Measurements from ENCODE around the gene TTC7B.

- TF ChIP-seq MLX (CRISPR knock-in tag; IDR thresholded peaks at IDR 0.05) (no peak), POLR2AphosphoS5 (IDR thresholded peaks at IDR 0.05; ENCODE audit: low read depth, low read length) (no peak), ZFX (CRISPR knock-in tag; IDR thresholded peaks at IDR 0.05; ENCODE audit: low read depth) (no peak), ZNF496 (CRISPR knock-in tag; IDR thresholded peaks at IDR 0.05; ENCODE audit: insufficient replicate concordance) (no peak), EZH2 (conservative IDR thresholded peaks at IDR 0.05; ENCODE audit: low read depth, low read length) (no peak)
Observed at GRCh38 chr14:90587918-90588317, 228.3 kb downstream of the TTC7B start.
